Caco-2 (cell line): ENCODE data around the gene OR2D2. TPM values are rescaled to one million over a fixed set of nuclear protein-coding genes. Genes with fewer than 3 reads are reported as not detected.
"Not testable (repeated sequence)": the region's sequence is repeated elsewhere in the genome, so short reads cannot be mapped to it uniquely, and the experiment has no call there.

Source experiments
- BruUV-seq: library from RNA; stranded (reverse); fragments of 400-500 nt; replicated peaks from 2 replicates; lab custom pipeline; 2021; lab: Mats Ljungman, UMichigan
- CTCF ChIA-PET: fragments of 300-600 bp; sonication (Branson Sonifier 250); formaldehyde crosslinking; loops from one replicate; lab custom pipeline; 2022; ENCODE audit warnings: antibody characterized with exemption; lab: Charles Lee
- POLR2A ChIA-PET: fragments of 300-600 bp; sonication (Branson Sonifier 250); formaldehyde crosslinking; loops from one replicate; lab custom pipeline; 2022; ENCODE audit warnings: antibody characterized with exemption; lab: Charles Lee
- DNase-seq, 2 experiments: peaks; one replicate each; pipeline versions ENCODE4 v3.0.0 to v3.0.0-alpha.2; 2020 to 2022
- H3K27me3 ChIP-seq: replicated peaks from 2 replicates; pipeline ENCODE4 v1.6.0; 2011; ENCODE audit warnings: low read length; ENCODE audit not compliant: control insufficient read depth, insufficient read depth
- H3K36me3 ChIP-seq: 2 replicates; pipeline ENCODE4 v1.5.1; 2011; ENCODE audit warnings: low read length; ENCODE audit not compliant: control insufficient read depth, insufficient read depth
- H3K4me1 ChIP-seq: fragments of 250-450 bp; sonication (Bioruptor Pico); 2 replicates; pipeline ENCODE4 v1.5.1; 2020; ENCODE audit warnings: mild to moderate bottlenecking
- H3K4me3 ChIP-seq: 2 replicates; pipeline ENCODE4 v1.5.1; 2011; ENCODE audit warnings: low read depth, mild to moderate bottlenecking, control low read depth, low read length
- H3K9me3 ChIP-seq: fragments of 250-450 bp; sonication (Bioruptor Pico); 2 replicates; pipeline ENCODE4 v1.5.1; 2020; ENCODE audit warnings: mild to moderate bottlenecking, moderate library complexity
- H3K27ac Mint-ChIP-seq: one replicate; pipeline ENCODE4 v1.8.0; 2022; ENCODE audit warnings: mixed read lengths; ENCODE audit not compliant: unreplicated experiment
- H3K27me3 Mint-ChIP-seq: one replicate; pipeline ENCODE4 v1.8.0; 2022; ENCODE audit warnings: mixed read lengths; ENCODE audit not compliant: insufficient read depth, unreplicated experiment
- H3K36me3 Mint-ChIP-seq: one replicate; pipeline ENCODE4 v1.8.0; 2022; ENCODE audit warnings: mild to moderate bottlenecking, mixed read lengths; ENCODE audit not compliant: insufficient read depth, unreplicated experiment
- H3K4me1 Mint-ChIP-seq: one replicate; pipeline ENCODE4 v1.8.0; 2022; ENCODE audit warnings: low read depth, mixed read lengths; ENCODE audit not compliant: unreplicated experiment
- H3K4me3 Mint-ChIP-seq: one replicate; pipeline ENCODE4 v1.8.0; 2022; ENCODE audit warnings: mild to moderate bottlenecking, moderate library complexity, mixed read lengths; ENCODE audit not compliant: unreplicated experiment
- H3K9me3 Mint-ChIP-seq: one replicate; pipeline ENCODE4 v1.8.0; 2022; ENCODE audit warnings: mixed read lengths; ENCODE audit not compliant: unreplicated experiment
- CTCF ChIP-seq, 2 experiments: fragments of 200-600 bp in 1 of 2; IDR thresholded peaks; 1 replicate in 1 of 2; 2 replicates in 1 of 2; pipeline versions ENCODE4 v1.5.1 to v1.8.0; 2011 to 2022; ENCODE audit warnings: antibody characterized with exemption in 1 of 2, control low read depth in 1 of 2, inconsistent platforms in 1 of 2, low read depth in 1 of 2, low read length in 1 of 2, mild to moderate bottlenecking in 1 of 2, moderate library complexity in 1 of 2; ENCODE audit not compliant: insufficient read depth in 1 of 2, severe bottlenecking in 1 of 2, unreplicated experiment in 1 of 2
- intact Hi-C: fragments of 100-400 bp; cut with micrococcal nuclease; formaldehyde crosslinking; loops from one replicate; pipeline ENCODE4 v1.10.0; 2022; ENCODE audit not compliant: unreplicated experiment
- total RNA-seq: library from RNA; stranded (reverse); gene quantifications from 2 replicates; pipeline ENCODE4 v1.2.3, GENCODE V29; 2022

The OR2D2 gene
- total RNA-seq, 1 experiment from 2014 or later: not detected

- H3K27me3 ChIP-seq: no peaks in the 10 kb centered on the region
- no peaks in the 10 kb centered on the region for H3K4me1 ChIP-seq
- intact Hi-C loops: no loop called here
- BruUV-seq: no TSS peak
- no peaks in the 10 kb centered on the region for H3K9me3 ChIP-seq
- H3K4me3 ChIP-seq: no peak overlapping the region
- H3K27ac Mint-ChIP-seq: no peak overlapping the region
- no peaks in the 10 kb centered on the region for H3K9me3 Mint-ChIP-seq
- TF ChIP-seq CTCF (IDR thresholded peaks at IDR 0.05; ENCODE audit: insufficient read depth in 1 of 2, low read depth in 1 of 2, low read length in 1 of 2, severe bottlenecking in 1 of 2, unreplicated experiment in 1 of 2): no peak
- H3K27me3 Mint-ChIP-seq: peaks cover 11% of the 10 kb centered on the region
- H3K4me1 Mint-ChIP-seq: no peaks in the 10 kb centered on the region
- H3K36me3 Mint-ChIP-seq: no peaks in the 10 kb centered on the region
- no peak for DNase-seq
- no peak overlapping the region for H3K4me3 Mint-ChIP-seq
- H3K36me3 ChIP-seq: no peaks in the 10 kb centered on the region
- CTCF ChIA-PET: interaction anchor here (1.0 kb wide), 1 partner anchor 77 kb away, joined by 5 read pairs; no protein-coding TSS in a partner anchor
- POLR2A ChIA-PET: interaction anchor here (0.5 kb wide), 1 partner anchor 287 kb away, joined by 6 read pairs; no protein-coding TSS in a partner anchor
These were observed 2.5 kb downstream of the OR2D2 start for GRCh38 chr11:6889835-6890234.

- ChIA-PET CTCF (interaction anchor here (1.0 kb wide), 1 partner anchor 76 kb away, joined by 5 read pairs; no protein-coding TSS in a partner anchor), POLR2A (no interaction called here)
- Histone ChIP-seq H3K27me3 (no peaks in the 10 kb centered on the region), H3K4me3 (no peak overlapping the region), H3K9me3 (no peaks in the 10 kb centered on the region), H3K36me3 (no peaks in the 10 kb centered on the region), H3K4me1 (no peaks in the 10 kb centered on the region)
- intact Hi-C loops: no loop called here
- Mint-ChIP-seq H3K27me3 (peaks cover 11% of the 10 kb centered on the region), H3K27ac (no peak overlapping the region), H3K36me3 (no peaks in the 10 kb centered on the region), H3K4me1 (no peaks in the 10 kb centered on the region), H3K4me3 (no peak overlapping the region), H3K9me3 (no peaks in the 10 kb centered on the region)
- TF ChIP-seq CTCF (IDR thresholded peaks at IDR 0.05; ENCODE audit: insufficient read depth in 1 of 2, low read depth in 1 of 2, low read length in 1 of 2, severe bottlenecking in 1 of 2, unreplicated experiment in 1 of 2): no peak
- no peak for DNase-seq
- BruUV-seq: no TSS peak
These were observed 3.5 kb downstream of the OR2D2 start for GRCh38 chr11:6888830-6889229.

- H3K27me3 Mint-ChIP-seq: peaks cover 11% of the 10 kb centered on the region
- intact Hi-C loops, H3K9me3 ChIP-seq, H3K27me3 ChIP-seq, H3K4me3 ChIP-seq, H3K4me1 ChIP-seq, DNase-seq, POLR2A ChIA-PET, H3K36me3 ChIP-seq, BruUV-seq, H3K27ac Mint-ChIP-seq, H3K9me3 Mint-ChIP-seq, H3K4me3 Mint-ChIP-seq, H3K36me3 Mint-ChIP-seq, H3K4me1 Mint-ChIP-seq, CTCF ChIA-PET: not testable (repeated sequence)
These were observed 4.6 kb downstream of the OR2D2 start for GRCh38 chr11:6887711-6888110.

GRCh38 chr11:6882751-6883150, 9.5 kb downstream of the OR2D2 start:
- intact Hi-C loops: no loop called here
- no peaks in the 10 kb centered on the region for H3K4me1 ChIP-seq
- POLR2A ChIA-PET: no interaction called here
- Mint-ChIP-seq H3K36me3 (no peaks in the 10 kb centered on the region), H3K4me1 (no peaks in the 10 kb centered on the region), H3K27ac (no peak overlapping the region), H3K9me3 (no peaks in the 10 kb centered on the region), H3K4me3 (no peak overlapping the region), H3K27me3 (no peaks in the 10 kb centered on the region)
- H3K36me3 ChIP-seq: no peaks in the 10 kb centered on the region
- no TSS peak for BruUV-seq
- no peak for TF ChIP-seq CTCF (IDR thresholded peaks at IDR 0.05; ENCODE audit: insufficient read depth in 1 of 2, low read depth in 1 of 2, low read length in 1 of 2, severe bottlenecking in 1 of 2, unreplicated experiment in 1 of 2)
- no peaks in the 10 kb centered on the region for H3K9me3 ChIP-seq
- no peaks in the 10 kb centered on the region for H3K27me3 ChIP-seq
- CTCF ChIA-PET: no interaction called here
- no peak overlapping the region for H3K4me3 ChIP-seq
- no peak for DNase-seq
